VCaP (cell line): ENCODE data around the gene LPP.

Experiments
- H3K27ac ChIP-seq: fragments of 450-650 bp; 2 replicates; pipeline ENCODE4 v1.5.1; 2017
- CTCF ChIP-seq: fragments of 450-650 bp; conservative IDR thresholded peaks from 2 replicates; pipeline ENCODE4 v1.5.1; 2017; ENCODE audit warnings: mild to moderate bottlenecking, moderate library complexity

The LPP gene

GRCh38 chr3:188490416-188490815 lies 336.5 kb downstream of the LPP start:
- no peak overlapping the region for H3K27ac ChIP-seq
- TF ChIP-seq CTCF, result no peak

GRCh38 chr3:188491276-188491687 lies 337.3 kb downstream of the LPP start:
- H3K27ac ChIP-seq, result no peak overlapping the region
- no peak for TF ChIP-seq CTCF

DNA sequence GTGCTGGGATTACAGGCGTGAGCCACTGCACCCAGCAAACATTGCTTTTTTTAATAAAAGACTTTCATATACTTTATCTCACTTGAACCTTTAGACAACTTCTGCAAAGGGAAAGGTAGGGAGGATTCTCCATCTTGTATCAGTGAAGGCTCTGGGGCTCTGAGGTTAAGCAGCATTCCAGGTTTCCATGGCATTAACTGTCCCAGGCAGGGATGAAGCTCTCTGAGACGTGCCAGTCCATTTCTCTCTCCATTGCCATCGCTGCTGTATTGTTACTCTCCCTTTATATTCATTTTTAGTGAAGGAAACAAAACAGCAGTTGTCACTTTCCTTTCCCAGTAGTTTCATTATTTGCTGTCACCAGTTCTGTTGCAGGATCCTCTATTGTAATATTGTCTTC lies 342.4 kb downstream of the LPP start:
- TF ChIP-seq CTCF, result no peak
- H3K27ac ChIP-seq, result no peak overlapping the region

DNA sequence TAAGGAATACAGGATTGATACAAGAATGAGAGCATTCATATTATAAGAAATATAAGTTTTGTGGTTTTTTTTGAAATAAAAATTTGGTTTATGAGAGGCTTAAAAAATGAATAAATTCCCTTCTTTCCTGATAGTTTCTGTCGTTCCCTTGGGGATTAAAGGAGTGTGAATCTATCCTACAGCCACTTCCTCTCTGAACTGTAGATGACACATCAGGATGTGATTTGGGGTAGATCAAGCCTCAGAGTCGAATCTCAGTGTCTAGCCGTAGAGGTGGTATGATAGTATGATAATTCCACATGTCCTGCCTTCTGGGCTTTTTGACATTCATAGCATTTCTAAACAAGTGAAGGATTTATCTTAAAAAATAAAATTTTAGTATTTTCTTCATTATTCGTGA lies 343.1 kb downstream of the LPP start:
- no peak for TF ChIP-seq CTCF
- H3K27ac ChIP-seq, result no peak overlapping the region

DNA sequence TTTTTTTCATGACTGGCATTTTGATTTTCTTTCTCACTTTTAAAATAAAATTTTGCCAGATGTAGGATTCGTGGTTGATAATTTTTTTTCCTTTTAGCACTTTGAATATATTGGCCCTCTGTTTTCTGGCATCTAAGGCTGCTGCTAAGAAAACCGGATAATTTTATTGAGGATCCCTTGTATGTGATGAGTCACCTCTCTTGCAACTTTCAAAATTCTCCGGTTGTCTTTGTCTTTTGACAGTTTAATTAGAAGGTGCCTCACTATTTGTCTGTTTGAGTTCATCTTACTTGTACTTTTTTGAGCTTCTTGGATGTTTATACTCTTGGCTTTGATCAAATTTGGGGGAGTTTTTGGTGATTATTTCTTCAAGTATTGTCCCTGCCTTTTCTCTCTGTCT lies 349.7 kb downstream of the LPP start:
- no peak for TF ChIP-seq CTCF

GRCh38 chr3:188505151-188505550 lies 351.2 kb downstream of the LPP start:
- no peak for TF ChIP-seq CTCF
- H3K27ac ChIP-seq, result no peak overlapping the region

More for the DNA sequence above, 349.7 kb downstream of the LPP start:
- H3K27ac ChIP-seq, result no peak overlapping the region

GRCh38 chr3:188505911-188506310 lies 352.0 kb downstream of the LPP start:
- H3K27ac ChIP-seq, result no peak overlapping the region
- no peak for TF ChIP-seq CTCF

GRCh38 chr3:188506446-188506845 lies 352.5 kb downstream of the LPP start:
- no peak for TF ChIP-seq CTCF
- H3K27ac ChIP-seq, result no peak overlapping the region
